Epithelial cell of esophagus (primary cell): Measurements from ENCODE around the gene LIPH.
A peak's percentile ranks its signal among the peaks of the same experiment; 100 is the strongest.
"Not testable (repeated sequence)": the region's sequence is repeated elsewhere in the genome, so short reads cannot be mapped to it uniquely, and the experiment has no call there.

Source experiments
- DNase-seq: peaks from one replicate; pipeline ENCODE4 v3.0.0; 2010; ENCODE audit warnings: low read depth
- H3K4me3 ChIP-seq: 2 replicates; pipeline ENCODE4 v1.5.1; 2011; ENCODE audit warnings: mild to moderate bottlenecking, low read length, control low read depth
- TF ChIP-seq, protein P1 (sequence below): IDR thresholded peaks from 2 replicates; pipeline ENCODE4 v1.5.1; 2011; ENCODE audit warnings: low read depth, mild to moderate bottlenecking, low read length, control low read depth, inconsistent platforms; ENCODE audit not compliant: insufficient read depth; ENCODE audit errors: missing control alignments

The LIPH gene

DNA sequence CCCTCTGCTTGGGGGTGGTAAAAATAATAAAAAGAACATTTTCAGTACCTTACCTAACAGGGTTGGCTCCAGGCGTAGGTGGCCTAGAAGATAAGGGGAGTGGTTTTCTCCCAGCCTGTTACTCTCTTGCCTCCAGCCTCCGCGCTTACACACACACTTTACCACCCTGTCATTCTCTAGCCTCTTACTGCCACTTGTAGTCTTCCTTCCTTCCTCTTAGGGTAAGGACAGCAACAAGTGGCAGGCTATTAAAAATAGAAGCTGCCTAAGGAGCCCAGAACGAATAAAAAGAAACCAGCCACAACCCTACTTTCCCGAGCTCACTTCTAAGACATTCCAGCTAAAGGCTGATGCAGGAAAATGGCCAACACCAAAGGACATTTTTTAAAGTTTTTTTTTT lies 9.6 kb upstream of the LIPH start:
- no peak overlapping the region for H3K4me3 ChIP-seq
- DNase-seq, result no peak
- TF ChIP-seq, protein P1, sequence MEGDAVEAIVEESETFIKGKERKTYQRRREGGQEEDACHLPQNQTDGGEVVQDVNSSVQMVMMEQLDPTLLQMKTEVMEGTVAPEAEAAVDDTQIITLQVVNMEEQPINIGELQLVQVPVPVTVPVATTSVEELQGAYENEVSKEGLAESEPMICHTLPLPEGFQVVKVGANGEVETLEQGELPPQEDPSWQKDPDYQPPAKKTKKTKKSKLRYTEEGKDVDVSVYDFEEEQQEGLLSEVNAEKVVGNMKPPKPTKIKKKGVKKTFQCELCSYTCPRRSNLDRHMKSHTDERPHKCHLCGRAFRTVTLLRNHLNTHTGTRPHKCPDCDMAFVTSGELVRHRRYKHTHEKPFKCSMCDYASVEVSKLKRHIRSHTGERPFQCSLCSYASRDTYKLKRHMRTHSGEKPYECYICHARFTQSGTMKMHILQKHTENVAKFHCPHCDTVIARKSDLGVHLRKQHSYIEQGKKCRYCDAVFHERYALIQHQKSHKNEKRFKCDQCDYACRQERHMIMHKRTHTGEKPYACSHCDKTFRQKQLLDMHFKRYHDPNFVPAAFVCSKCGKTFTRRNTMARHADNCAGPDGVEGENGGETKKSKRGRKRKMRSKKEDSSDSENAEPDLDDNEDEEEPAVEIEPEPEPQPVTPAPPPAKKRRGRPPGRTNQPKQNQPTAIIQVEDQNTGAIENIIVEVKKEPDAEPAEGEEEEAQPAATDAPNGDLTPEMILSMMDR, result no peak

DNA sequence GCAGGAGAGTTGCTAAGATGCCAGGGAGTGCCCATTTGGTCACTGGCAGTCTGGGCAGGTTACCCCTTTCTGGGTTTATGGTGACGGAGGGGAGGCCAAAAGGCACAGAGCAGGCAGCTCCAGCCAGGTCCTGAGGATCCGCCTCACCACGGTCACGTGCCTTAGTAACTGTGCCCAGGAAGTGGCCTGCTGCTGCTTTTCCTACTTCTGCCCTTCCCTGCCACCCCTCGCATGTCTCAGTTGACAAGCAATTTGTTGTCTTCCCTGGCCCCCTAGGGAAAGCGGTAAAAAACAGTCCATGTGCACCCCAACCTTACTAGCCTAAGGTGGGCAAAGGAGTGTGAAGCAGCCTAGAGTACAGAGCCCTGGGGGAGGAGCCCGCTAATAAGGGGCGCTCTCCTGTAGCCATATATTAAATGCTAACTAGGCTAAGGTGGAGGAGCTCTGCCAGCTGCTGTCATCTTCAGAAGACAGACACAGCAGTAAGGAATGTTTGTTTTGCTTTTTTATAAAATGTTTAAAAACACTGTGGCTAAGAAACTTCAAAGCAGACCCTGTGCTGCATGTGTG lies 9.1 kb upstream of the LIPH start:
- TF ChIP-seq, protein P1, result no peak
- no peak for DNase-seq
- no peak overlapping the region for H3K4me3 ChIP-seq

DNA sequence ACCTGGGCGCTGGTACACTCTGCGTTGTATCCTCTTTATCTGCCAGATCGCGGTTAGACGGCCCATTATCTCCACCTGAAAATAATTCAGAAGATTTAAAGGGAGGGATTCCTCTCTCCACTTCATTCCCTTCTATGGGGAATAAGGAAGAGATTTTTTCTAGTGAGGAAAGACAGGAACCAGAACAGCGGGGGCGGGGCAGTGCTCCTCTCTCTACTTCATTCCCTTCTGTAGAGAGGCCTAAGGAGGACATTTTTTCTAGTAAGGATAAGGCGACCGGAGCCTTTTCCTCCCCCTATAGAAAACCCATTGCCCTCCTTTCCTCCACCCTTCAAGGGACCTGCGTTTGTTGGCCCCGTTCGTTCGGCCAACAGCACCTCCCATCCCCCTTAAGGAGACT lies 8.3 kb upstream of the LIPH start:
- H3K4me3 ChIP-seq, result no peak overlapping the region
- TF ChIP-seq, protein P1, result no peak
- no peak for DNase-seq

DNA sequence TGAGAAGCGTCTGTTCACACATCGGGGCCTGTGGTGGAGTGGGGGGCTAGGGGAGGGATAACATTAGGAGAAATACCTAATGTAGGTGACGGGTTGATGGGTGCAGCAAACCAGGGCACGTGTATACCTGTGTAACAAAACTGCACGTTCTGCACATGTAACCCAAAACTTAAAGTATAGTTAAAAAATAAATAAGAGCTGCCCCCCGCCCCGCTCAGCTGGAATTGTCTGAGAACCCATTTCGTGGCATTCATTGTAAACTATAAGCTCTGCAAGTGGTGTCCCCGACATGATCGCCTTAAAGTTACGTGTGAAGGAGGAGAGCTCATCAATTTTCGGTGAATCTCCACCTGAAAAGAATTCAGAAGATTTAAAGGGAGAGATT lies 7.3 kb upstream of the LIPH start:
- H3K4me3 ChIP-seq, result no peak overlapping the region
- TF ChIP-seq, protein P1, result no peak

DNA sequence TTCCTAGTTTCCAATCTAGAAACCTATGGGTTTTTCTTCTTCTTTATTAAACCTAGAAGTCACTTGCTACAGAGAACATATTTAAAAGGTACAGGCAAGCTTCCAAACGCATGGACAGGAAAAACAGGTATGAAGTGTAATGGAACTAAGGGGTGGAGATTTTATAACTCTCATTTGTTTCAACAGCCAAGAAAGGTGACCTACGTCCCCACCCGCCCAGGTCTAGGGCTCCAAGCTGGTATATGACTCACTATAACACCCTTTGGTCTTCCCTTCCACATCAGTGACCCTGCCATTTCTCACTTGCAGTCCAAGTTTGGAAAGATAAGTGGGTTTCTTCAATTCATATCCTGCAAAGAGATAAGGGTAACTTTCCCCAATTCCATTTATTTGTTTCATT lies 6.0 kb upstream of the LIPH start:
- DNase-seq, result peak; percentile 92
- TF ChIP-seq, protein P1, result no peak
- no peak overlapping the region for H3K4me3 ChIP-seq

More for the DNA sequence above, 7.3 kb upstream of the LIPH start:
- DNase-seq, result no peak

DNA sequence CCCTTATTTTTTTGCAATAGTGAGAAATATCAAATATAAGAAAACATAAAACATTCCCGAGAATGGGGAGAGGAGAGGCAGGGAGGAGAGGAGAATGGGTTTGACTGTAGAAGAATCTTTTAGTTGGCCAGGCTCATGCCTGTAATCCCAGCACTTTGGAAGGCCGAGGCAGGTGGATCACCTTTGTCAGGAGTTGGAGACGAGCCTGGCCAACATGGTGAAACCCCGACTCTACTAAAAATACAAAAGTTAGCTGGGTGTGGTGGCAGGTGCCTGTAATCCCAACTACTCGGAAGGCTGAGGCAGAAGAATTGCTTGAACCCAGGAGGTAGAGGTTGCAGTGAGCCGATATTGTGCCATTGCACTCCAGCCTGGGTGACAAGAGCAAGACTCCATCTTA lies 4.3 kb upstream of the LIPH start:
- not testable (repeated sequence) for H3K4me3 ChIP-seq, DNase-seq

DNA sequence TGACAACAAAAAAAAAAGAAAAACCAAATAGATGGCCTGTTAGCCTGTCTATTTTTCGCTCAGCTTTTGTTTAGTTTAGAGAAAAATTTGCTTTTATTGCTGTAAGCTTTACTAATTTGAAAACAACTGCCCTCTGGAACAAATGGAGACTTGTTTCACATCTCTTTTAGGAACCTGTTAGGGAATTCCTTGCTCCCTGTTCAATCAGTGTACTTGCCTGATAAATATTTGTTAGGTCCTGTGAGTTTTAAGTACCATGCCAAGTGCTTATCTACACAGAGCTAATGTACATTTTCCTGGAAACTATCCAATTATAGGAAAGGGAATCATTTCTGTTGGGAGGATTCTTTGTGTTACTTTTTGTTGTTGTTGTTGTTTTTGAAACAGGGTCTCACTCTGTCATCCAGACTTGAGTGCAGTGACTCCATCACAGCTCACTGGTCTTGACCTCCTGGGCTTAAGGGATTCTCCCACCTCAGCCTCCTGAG lies 3.5 kb upstream of the LIPH start:
- no peak overlapping the region for H3K4me3 ChIP-seq
- TF ChIP-seq, protein P1, result no peak
- no peak for DNase-seq
